GM12801 (cell line): ENCODE measurements around the gene KCNIP3.

Experiments
- TF ChIP-seq, protein P1 (sequence below): IDR thresholded peaks from one replicate; pipeline ENCODE4 v1.5.1; 2011; ENCODE audit warnings: control low read depth; ENCODE audit not compliant: insufficient read length; ENCODE audit errors: extremely low read depth

Gene KCNIP3

GRCh38 chr2:95377216-95378123, 80.3 kb downstream of the KCNIP3 start:
- TF ChIP-seq, protein P1, sequence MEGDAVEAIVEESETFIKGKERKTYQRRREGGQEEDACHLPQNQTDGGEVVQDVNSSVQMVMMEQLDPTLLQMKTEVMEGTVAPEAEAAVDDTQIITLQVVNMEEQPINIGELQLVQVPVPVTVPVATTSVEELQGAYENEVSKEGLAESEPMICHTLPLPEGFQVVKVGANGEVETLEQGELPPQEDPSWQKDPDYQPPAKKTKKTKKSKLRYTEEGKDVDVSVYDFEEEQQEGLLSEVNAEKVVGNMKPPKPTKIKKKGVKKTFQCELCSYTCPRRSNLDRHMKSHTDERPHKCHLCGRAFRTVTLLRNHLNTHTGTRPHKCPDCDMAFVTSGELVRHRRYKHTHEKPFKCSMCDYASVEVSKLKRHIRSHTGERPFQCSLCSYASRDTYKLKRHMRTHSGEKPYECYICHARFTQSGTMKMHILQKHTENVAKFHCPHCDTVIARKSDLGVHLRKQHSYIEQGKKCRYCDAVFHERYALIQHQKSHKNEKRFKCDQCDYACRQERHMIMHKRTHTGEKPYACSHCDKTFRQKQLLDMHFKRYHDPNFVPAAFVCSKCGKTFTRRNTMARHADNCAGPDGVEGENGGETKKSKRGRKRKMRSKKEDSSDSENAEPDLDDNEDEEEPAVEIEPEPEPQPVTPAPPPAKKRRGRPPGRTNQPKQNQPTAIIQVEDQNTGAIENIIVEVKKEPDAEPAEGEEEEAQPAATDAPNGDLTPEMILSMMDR: no peak

- TF ChIP-seq, protein P1: no peak
Observed at GRCh38 chr2:95379371-95379831, 82.3 kb downstream of the KCNIP3 start.

DNA sequence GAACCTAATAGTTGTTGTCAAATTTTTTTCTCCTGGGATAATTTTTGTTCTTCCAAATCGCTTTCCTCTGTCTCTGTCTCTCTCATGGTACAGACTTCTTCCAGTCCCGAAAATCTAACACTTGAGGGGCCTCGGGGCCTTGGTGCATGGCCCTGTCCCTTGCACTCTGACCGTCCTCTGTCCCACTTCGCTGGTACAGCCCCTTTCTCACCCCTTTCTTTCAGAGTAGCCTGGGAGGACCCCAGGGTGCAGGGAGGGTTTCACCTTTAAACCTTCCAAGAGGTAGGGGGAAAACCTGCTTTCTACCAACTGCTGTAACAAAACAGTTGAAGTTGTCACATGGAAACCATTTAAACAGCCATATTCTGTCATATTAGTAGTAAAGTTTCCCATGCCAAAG, 83.1 kb downstream of the KCNIP3 start:
- TF ChIP-seq, protein P1: no peak

GRCh38 chr2:95380731-95381130, 83.6 kb downstream of the KCNIP3 start:
- TF ChIP-seq, protein P1: no peak

GRCh38 chr2:95381212-95382191, 84.4 kb downstream of the KCNIP3 start:
- TF ChIP-seq, protein P1: no peak

- TF ChIP-seq, protein P1: no peak
Observed at GRCh38 chr2:95382192-95382591, 85.0 kb downstream of the KCNIP3 start.
